K562 (cell line): ENCODE results near the gene NDOR1. TPM values are rescaled to one million over a fixed set of nuclear protein-coding genes. Genes with fewer than 3 reads are reported as not detected.

Source experiments
- DACH1 ChIP-seq: fragments of 450-650 bp; IDR thresholded peaks from 2 replicates; pipeline ENCODE4 v1.6.1; 2018; ENCODE audit not compliant: partially characterized antibody
- GATAD2A ChIP-seq: fragments of 450-650 bp; IDR thresholded peaks from 2 replicates; pipeline ENCODE4 v1.6.1; 2017
- GTF2E2 ChIP-seq: fragments of 200-800 bp; sonication (Bioruptor generic); IDR thresholded peaks from 2 replicates; pipeline ENCODE4 v1.6.1; 2016; ENCODE audit warnings: missing genetic modification characterization, missing compliant biosample characterization
- HCFC1 ChIP-seq: IDR thresholded peaks from 2 replicates; pipeline ENCODE4 v1.6.1; 2012; ENCODE audit warnings: low read depth, low read length, improper control_type of control experiment
- LCOR ChIP-seq: sonication (generic); formaldehyde crosslinking; IDR thresholded peaks from 2 replicates; pipeline ENCODE4 v1.8.0; 2022; ENCODE audit warnings: mild to moderate bottlenecking, missing genetic modification reagents
- NUFIP1 ChIP-seq: fragments of 450-650 bp; IDR thresholded peaks from 2 replicates; pipeline ENCODE4 v1.6.1; 2018; ENCODE audit not compliant: partially characterized antibody
- RCOR1 ChIP-seq, 2 experiments: IDR thresholded peaks; 2 replicates each; pipeline ENCODE4 v1.6.1; 2012; ENCODE audit warnings: low read depth in 2 of 2, low read length in 2 of 2, borderline replicate concordance in 1 of 2, improper control_type of control experiment in 1 of 2
- SIN3A ChIP-seq, 2 experiments: fragments of 150-350 bp in 1 of 2; IDR thresholded peaks; 2 replicates each; pipeline ENCODE4 v1.6.1; 2011 to 2016; ENCODE audit warnings: borderline replicate concordance in 2 of 2, low read depth in 2 of 2, low read length in 2 of 2, mild to moderate bottlenecking in 2 of 2, moderate library complexity in 2 of 2; ENCODE audit not compliant: control insufficient read depth in 1 of 2
- SNAPC5 ChIP-seq: fragments of 250-450 bp; sonication (Bioruptor Pico); IDR thresholded peaks from 2 replicates; pipeline ENCODE4 v1.8.0; 2021; ENCODE audit warnings: moderate library complexity, mild to moderate bottlenecking, inconsistent platforms
- TAF15 ChIP-seq: fragments of 200-400 bp; formaldehyde crosslinking; IDR thresholded peaks from 2 replicates; pipeline ENCODE4 v1.6.1; 2017; ENCODE audit warnings: mild to moderate bottlenecking, low read depth, low read length, moderate library complexity
- TBL1XR1 ChIP-seq, 2 experiments: IDR thresholded peaks; 2 replicates each; pipeline ENCODE4 v1.6.1; 2012; ENCODE audit warnings: improper control_type of control experiment in 2 of 2, low read length in 2 of 2, mild to moderate bottlenecking in 1 of 2
- TEAD1 ChIP-seq, 2 experiments: fragments of 450-650 bp in 1 of 2; sonication (generic) in 1 of 2; formaldehyde crosslinking; IDR thresholded peaks; 2 replicates each; pipeline versions ENCODE4 v1.4.0 to v1.8.0; 2020 to 2022; ENCODE audit warnings: mild to moderate bottlenecking in 2 of 2, missing genetic modification reagents in 1 of 2
- ZKSCAN3 ChIP-seq: fragments of 250-450 bp; sonication (Bioruptor Pico); IDR thresholded peaks from 2 replicates; pipeline ENCODE4 v1.4.0; 2020
- ZNF24 ChIP-seq: fragments of 450-650 bp; IDR thresholded peaks from 2 replicates; pipeline ENCODE4 v1.6.1; 2016
- ZNF354B ChIP-seq: fragments of 250-450 bp; sonication (Bioruptor Pico); IDR thresholded peaks from 2 replicates; pipeline ENCODE4 v1.4.0; 2020
- ZNF407 ChIP-seq: fragments of 450-650 bp; IDR thresholded peaks from 2 replicates; pipeline ENCODE4 v1.6.1; 2016; ENCODE audit warnings: low read depth
- ZNF589 ChIP-seq: fragments of 200-800 bp; sonication (Bioruptor generic); IDR thresholded peaks from 2 replicates; pipeline ENCODE4 v1.6.1; 2016; ENCODE audit warnings: low read depth, missing genetic modification characterization, missing compliant biosample characterization
- ZNF780A ChIP-seq: fragments of 250-450 bp; sonication (Bioruptor Pico); IDR thresholded peaks from 2 replicates; pipeline ENCODE4 v1.5.0; 2021; ENCODE audit warnings: mild to moderate bottlenecking
- polyA plus RNA-seq, 8 experiments: library from polyadenylated mRNA; depleted of rRNA in 4 of 8; stranded (reverse) in 5 of 8; unstranded in 3 of 8; fragments of >200 nt; fragmentation: Nextera tagmentation in 2 of 8; fragmentation: Illumina TruSeq in 1 of 8; extraction: Ambion mirVana in 2 of 8; extraction: Trizol in 1 of 8; gene quantifications; 2 replicates each; pipeline versions ENCODE4 v1.2.1 to v1.2.3, GENCODE V29; 2011 to 2014; ENCODE audit warnings: inconsistent platforms in 1 of 8, missing spikeins in 1 of 8
- total RNA-seq, 7 experiments: library from RNA; depleted of rRNA in 6 of 7; stranded (reverse); fragments of >200 nt in 6 of 7; fragmentation: Illumina TruSeq in 2 of 7; extraction: Trizol in 2 of 7; gene quantifications; 2 replicates each; pipeline versions ENCODE4 v1.2.1 to v1.2.3, GENCODE V29; 2011 to 2021; ENCODE audit warnings: low replicate concordance in 1 of 7

The NDOR1 gene
- total and polyA plus RNA-seq, 9 of the 15 experiments (the other 6 are each of a cell fraction or from before 2014, with no cell fraction given), result 0.06 to 36.9 (median 6.9) TPM

GRCh38 chr9:137240841-137241489 lies 35.5 kb downstream of the NDOR1 start, which contains the start of gene TUBB4B (continued):
- no peak for TF ChIP-seq ZNF407
- TF ChIP-seq DACH1, result no peak
- no peak for TF ChIP-seq GATAD2A
- peak; percentile 65 for TF ChIP-seq HCFC1
- TF ChIP-seq ZNF780A (CRISPR knock-in tag), result no peak
- TF ChIP-seq ZNF354B, result no peak
- 0 out of 4 replicates have a peak, but pooled peaks of 1 of the 2 experiments have one; percentile 31 for TF ChIP-seq RCOR1 (IDR thresholded peaks at IDR 0.05; ENCODE audit: borderline replicate concordance in 1 of 2, low read depth in 2 of 2, low read length in 2 of 2)
- no peak for TF ChIP-seq TAF15
- no peak for TF ChIP-seq NUFIP1
- no peak for TF ChIP-seq SNAPC5 (CRISPR knock-in tag)
- TF ChIP-seq TBL1XR1 (IDR thresholded peaks at IDR 0.05; ENCODE audit: low read length in 2 of 2), result peak; percentile 22 to 75; a peak in 3 of 4 replicates
- peak; percentile 99 for TF ChIP-seq GTF2E2
- no peak for TF ChIP-seq ZNF24
- TF ChIP-seq SIN3A (IDR thresholded peaks at IDR 0.05; ENCODE audit: borderline replicate concordance in 2 of 2, control insufficient read depth in 1 of 2, low read depth in 2 of 2, low read length in 2 of 2), result peak in 1 of 2 experiments; percentile 70; a peak in 1 of 4 replicates
- TF ChIP-seq TEAD1 (CRISPR knock-in tag; IDR thresholded peaks at IDR 0.05), result peak in 1 of 2 experiments; percentile 75; a peak in 1 of 4 replicates
- TF ChIP-seq ZKSCAN3 (CRISPR knock-in tag), result no peak
- TF ChIP-seq ZNF589, result no peak
- peak; percentile 88 for TF ChIP-seq LCOR (CRISPR knock-in tag)
